HG03095 (cell line): ENCODE results near the gene OLFML3.

Experiments used
- ATAC-seq: cut with Tn5 transposase; IDR thresholded peaks from one replicate; pipeline ENCODE4 v1.9.1; 2021; ENCODE audit warnings: moderate library complexity; ENCODE audit not compliant: unreplicated experiment

OLFML3 gene

DNA sequence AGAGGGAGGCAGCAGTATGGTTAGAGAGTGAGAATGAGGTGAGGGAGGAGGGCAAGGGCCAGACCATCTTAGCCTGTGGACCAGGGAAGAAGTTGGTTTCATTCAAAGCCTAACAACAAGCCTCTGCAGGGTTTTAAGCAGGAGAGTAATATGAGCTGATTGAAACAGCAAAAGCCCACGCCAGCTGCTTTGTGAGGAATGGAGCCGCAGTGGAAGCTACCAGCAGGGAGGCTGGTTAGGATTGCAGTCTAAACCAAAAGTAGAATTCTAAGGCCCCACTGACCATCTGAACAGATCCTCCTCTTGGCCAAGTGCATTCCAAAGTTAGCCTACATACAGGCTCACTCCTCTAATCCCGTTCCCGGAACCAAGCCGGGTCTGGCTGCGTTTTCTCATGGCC lies 44.8 kb downstream of the OLFML3 start:
- no peak for ATAC-seq

DNA sequence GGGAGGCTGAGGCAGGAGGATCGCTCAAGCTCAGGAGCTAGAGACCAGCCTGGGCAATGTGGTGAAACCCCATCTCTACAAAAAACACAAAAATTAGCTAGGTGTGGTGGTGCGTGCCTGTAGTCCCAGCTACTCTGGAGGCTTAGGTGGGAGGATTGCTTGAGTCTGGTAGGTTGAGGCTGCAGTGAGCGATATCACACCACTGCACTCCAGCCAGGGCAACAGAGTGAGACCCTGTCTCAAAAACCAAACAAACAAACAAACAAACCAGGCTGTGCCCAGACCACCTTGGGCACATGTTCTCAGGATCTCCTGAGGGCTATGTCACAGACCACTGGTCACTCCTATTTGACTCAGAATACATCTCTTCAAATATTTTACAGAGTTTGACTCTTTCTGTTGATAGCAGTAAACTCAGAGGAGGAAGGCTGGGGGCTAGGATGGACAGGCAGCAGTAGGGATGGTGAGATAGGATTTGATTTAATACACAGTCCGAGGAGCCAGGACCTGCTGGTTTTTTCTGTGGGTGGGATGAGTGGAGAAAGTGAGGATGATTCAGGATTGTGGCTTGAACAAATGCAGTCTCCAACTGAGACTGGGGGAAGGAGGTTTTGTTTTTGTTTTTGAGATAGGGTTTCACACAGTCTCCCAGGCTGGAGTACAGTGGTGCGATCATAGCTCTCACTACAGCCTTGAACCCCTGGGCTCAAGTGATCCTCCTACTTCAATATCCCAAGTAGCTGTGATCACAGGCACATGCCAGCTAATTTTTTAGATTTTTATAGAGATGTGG lies 46.5 kb downstream of the OLFML3 start:
- no peak for ATAC-seq

DNA sequence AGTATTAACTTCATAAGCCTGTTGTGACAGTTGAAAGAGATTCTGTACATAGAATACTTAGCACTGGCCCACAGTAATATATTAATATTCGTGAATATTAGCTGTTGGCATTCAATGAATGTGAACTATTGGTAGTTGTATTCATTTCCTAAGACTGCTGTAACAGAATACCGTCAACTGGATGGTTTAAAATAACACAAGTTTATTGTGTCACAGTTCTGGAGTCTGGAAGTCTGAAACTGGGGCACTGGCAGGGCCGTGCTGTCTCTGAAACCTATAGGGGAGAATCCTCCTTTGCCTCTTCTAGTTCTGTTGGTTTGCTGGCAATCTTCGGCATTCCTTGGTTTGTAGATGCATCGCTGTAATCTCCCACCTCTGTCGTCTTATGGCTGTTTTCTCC lies 47.5 kb downstream of the OLFML3 start:
- no peak for ATAC-seq
